ENCODE data around the gene FAM163A.

GRCh38 chr1:179775009-179775408 is 31.9 kb downstream of the FAM163A start:
- TF ChIP-seq POLR2AphosphoS5 (IDR thresholded peaks at IDR 0.05; ENCODE audit: borderline replicate concordance, low read depth, low read length) (no peak), EZH2 (IDR thresholded peaks at IDR 0.05) (no peak)

All from SK-N-MC (cell line).